Ishikawa (cell line): ENCODE results near the gene TMSB4X.

Experiments
- CEBPB ChIP-seq: IDR thresholded peaks from 2 replicates; pipeline ENCODE4 v1.6.1; 2012
- CREB1 ChIP-seq: IDR thresholded peaks from 2 replicates; pipeline ENCODE4 v1.6.1; 2012; ENCODE audit warnings: low read depth
- EP300 ChIP-seq: IDR thresholded peaks from 2 replicates; pipeline ENCODE4 v1.6.1; 2012; ENCODE audit warnings: borderline replicate concordance
- MAX ChIP-seq: IDR thresholded peaks from 2 replicates; pipeline ENCODE4 v1.6.1; 2012
- RAD21 ChIP-seq: IDR thresholded peaks from 2 replicates; pipeline ENCODE4 v1.6.1; 2012; ENCODE audit warnings: low read depth
- TAF1 ChIP-seq: IDR thresholded peaks from 2 replicates; pipeline ENCODE4 v1.6.1; 2012; ENCODE audit warnings: low read depth, mild to moderate bottlenecking
- TCF12 ChIP-seq: IDR thresholded peaks from 2 replicates; pipeline ENCODE4 v1.6.1; 2012; ENCODE audit warnings: low read depth
- TEAD4 ChIP-seq: IDR thresholded peaks from 2 replicates; pipeline ENCODE4 v1.6.1; 2012
- YY1 ChIP-seq: IDR thresholded peaks from 2 replicates; pipeline ENCODE4 v1.6.1; 2012; ENCODE audit warnings: low read depth
- TF ChIP-seq, protein P1 (sequence below): IDR thresholded peaks from 2 replicates; pipeline ENCODE4 v1.6.1; 2012
- TF ChIP-seq, protein P2 (sequence below): IDR thresholded peaks from 2 replicates; pipeline ENCODE4 v1.6.1; 2012; ENCODE audit warnings: low read depth, mild to moderate bottlenecking

GRCh38 chrX:13009844-13010243, 34.9 kb downstream of the TMSB4X start:
- TF ChIP-seq EP300 (no peak), CREB1 (no peak), MAX (no peak), CEBPB (no peak), YY1 (no peak), TAF1 (no peak), TCF12 (no peak), RAD21 (no peak), TEAD4 (no peak)
- TF ChIP-seq, protein P1, sequence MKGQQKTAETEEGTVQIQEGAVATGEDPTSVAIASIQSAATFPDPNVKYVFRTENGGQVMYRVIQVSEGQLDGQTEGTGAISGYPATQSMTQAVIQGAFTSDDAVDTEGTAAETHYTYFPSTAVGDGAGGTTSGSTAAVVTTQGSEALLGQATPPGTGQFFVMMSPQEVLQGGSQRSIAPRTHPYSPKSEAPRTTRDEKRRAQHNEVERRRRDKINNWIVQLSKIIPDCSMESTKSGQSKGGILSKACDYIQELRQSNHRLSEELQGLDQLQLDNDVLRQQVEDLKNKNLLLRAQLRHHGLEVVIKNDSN = no peak
- TF ChIP-seq, protein P2, sequence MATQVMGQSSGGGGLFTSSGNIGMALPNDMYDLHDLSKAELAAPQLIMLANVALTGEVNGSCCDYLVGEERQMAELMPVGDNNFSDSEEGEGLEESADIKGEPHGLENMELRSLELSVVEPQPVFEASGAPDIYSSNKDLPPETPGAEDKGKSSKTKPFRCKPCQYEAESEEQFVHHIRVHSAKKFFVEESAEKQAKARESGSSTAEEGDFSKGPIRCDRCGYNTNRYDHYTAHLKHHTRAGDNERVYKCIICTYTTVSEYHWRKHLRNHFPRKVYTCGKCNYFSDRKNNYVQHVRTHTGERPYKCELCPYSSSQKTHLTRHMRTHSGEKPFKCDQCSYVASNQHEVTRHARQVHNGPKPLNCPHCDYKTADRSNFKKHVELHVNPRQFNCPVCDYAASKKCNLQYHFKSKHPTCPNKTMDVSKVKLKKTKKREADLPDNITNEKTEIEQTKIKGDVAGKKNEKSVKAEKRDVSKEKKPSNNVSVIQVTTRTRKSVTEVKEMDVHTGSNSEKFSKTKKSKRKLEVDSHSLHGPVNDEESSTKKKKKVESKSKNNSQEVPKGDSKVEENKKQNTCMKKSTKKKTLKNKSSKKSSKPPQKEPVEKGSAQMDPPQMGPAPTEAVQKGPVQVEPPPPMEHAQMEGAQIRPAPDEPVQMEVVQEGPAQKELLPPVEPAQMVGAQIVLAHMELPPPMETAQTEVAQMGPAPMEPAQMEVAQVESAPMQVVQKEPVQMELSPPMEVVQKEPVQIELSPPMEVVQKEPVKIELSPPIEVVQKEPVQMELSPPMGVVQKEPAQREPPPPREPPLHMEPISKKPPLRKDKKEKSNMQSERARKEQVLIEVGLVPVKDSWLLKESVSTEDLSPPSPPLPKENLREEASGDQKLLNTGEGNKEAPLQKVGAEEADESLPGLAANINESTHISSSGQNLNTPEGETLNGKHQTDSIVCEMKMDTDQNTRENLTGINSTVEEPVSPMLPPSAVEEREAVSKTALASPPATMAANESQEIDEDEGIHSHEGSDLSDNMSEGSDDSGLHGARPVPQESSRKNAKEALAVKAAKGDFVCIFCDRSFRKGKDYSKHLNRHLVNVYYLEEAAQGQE = no peak
